H1 (cell line): Measurements from ENCODE around the gene ZFAND4.
"Not testable (repeated sequence)": the region's sequence is repeated elsewhere in the genome, so short reads cannot be mapped to it uniquely, and the experiment has no call there.

ENCODE experiments used
- ATF3 ChIP-seq: IDR thresholded peaks from 2 replicates; pipeline ENCODE4 v1.6.1; 2011; ENCODE audit warnings: low read depth, mild to moderate bottlenecking, low read length; ENCODE audit not compliant: insufficient read depth
- CBX8 ChIP-seq: fragments of 300-800, 300-1000 bp; sonication (generic); IDR thresholded peaks from 2 replicates; pipeline ENCODE4 v1.7.1; 2016; ENCODE audit warnings: low read depth, low read length, borderline replicate concordance
- CHD2 ChIP-seq: IDR thresholded peaks from 2 replicates; pipeline ENCODE4 v1.6.1; 2012; ENCODE audit warnings: low read length, improper control_type of control experiment
- CTCF ChIP-seq, 3 experiments: IDR thresholded peaks; 1 replicate in 2 of 3; 2 replicates in 1 of 3; pipeline versions ENCODE4 v1.5.1 to v1.6.1; 2011; ENCODE audit warnings: low read length in 3 of 3, mild to moderate bottlenecking in 3 of 3, inconsistent platforms in 2 of 3, low read depth in 1 of 3, moderate library complexity in 1 of 3; ENCODE audit not compliant: insufficient read depth in 1 of 3; ENCODE audit errors: control extremely low read depth in 1 of 3
- HDAC2 ChIP-seq, 2 experiments: fragments of 300-600 bp in 1 of 2; sonication (generic) in 1 of 2; IDR thresholded peaks; 2 replicates each; pipeline ENCODE4 v1.6.1; 2011 to 2012; ENCODE audit warnings: low read depth in 2 of 2, low read length in 2 of 2, mild to moderate bottlenecking in 2 of 2, moderate library complexity in 2 of 2, borderline replicate concordance in 1 of 2, inconsistent platforms in 1 of 2
- JUND ChIP-seq: IDR thresholded peaks from 2 replicates; pipeline ENCODE4 v1.6.1; 2011; ENCODE audit warnings: mild to moderate bottlenecking, improper control_type of control experiment, low read length
- MAFK ChIP-seq: IDR thresholded peaks from 2 replicates; pipeline ENCODE4 v1.6.1; 2012; ENCODE audit warnings: low read depth, mild to moderate bottlenecking, improper control_type of control experiment, low read length
- POLR2A ChIP-seq, 2 experiments: IDR thresholded peaks; 1 replicate in 1 of 2; 2 replicates in 1 of 2; pipeline ENCODE4 v1.6.1; 2011; ENCODE audit warnings: low read depth in 2 of 2, low read length in 2 of 2, mild to moderate bottlenecking in 2 of 2; ENCODE audit errors: control extremely low read depth in 1 of 2
- POLR2AphosphoS5 ChIP-seq: IDR thresholded peaks from 2 replicates; pipeline ENCODE4 v1.6.1; 2011; ENCODE audit warnings: low read depth, low read length
- SIRT6 ChIP-seq: IDR thresholded peaks from one replicate; pipeline ENCODE4 v1.7.1; 2012; ENCODE audit warnings: low read length, inconsistent platforms
- SUZ12 ChIP-seq: fragments of 200-600 bp; sonication (generic); IDR thresholded peaks from 2 replicates; pipeline ENCODE4 v1.6.1; 2012; ENCODE audit warnings: mild to moderate bottlenecking, inconsistent platforms, low read length, moderate library complexity, mixed read lengths
- TEAD4 ChIP-seq: IDR thresholded peaks from 2 replicates; pipeline ENCODE4 v1.6.1; 2012; ENCODE audit warnings: low read depth, low read length, inconsistent platforms, mixed read lengths

- not testable (repeated sequence) for TF ChIP-seq SUZ12; CTCF (IDR thresholded peaks at IDR 0.05; ENCODE audit: control extremely low read depth in 1 of 3, insufficient read depth in 1 of 3, low read depth in 1 of 3, low read length in 3 of 3); POLR2A (IDR thresholded peaks at IDR 0.05; ENCODE audit: control extremely low read depth in 1 of 2, low read depth in 2 of 2, low read length in 2 of 2); TEAD4; POLR2AphosphoS5; CHD2; CBX8; SIRT6; HDAC2 (IDR thresholded peaks at IDR 0.05; ENCODE audit: borderline replicate concordance in 1 of 2, low read depth in 2 of 2, low read length in 2 of 2); ATF3; MAFK; JUND
Measured at GRCh38 chr10:45717053-45717452, 44.5 kb upstream of the ZFAND4 start.
